K562 (cell line): ENCODE results near the gene SFN. TPM values are rescaled to one million over a fixed set of nuclear protein-coding genes. Genes with fewer than 3 reads are reported as not detected.
A peak's percentile ranks its signal among the peaks of the same experiment; 100 is the strongest.

Experiments
- BRF1 ChIP-seq: IDR thresholded peaks from 3 replicates; pipeline ENCODE4 v1.6.1; 2011; ENCODE audit warnings: borderline replicate concordance, mild to moderate bottlenecking; ENCODE audit not compliant: insufficient read length; ENCODE audit errors: extremely low read depth
- CAMTA2 ChIP-seq: fragments of 250-450 bp; sonication (Bioruptor Pico); conservative IDR thresholded peaks from 2 replicates; pipeline ENCODE4 v1.5.1; 2022
- ERF ChIP-seq: fragments of 450-650 bp; formaldehyde crosslinking; IDR thresholded peaks from 2 replicates; pipeline ENCODE4 v1.4.0; 2020; ENCODE audit warnings: mild to moderate bottlenecking, mixed read lengths
- FOXK2 ChIP-seq, 2 experiments: fragments of 450-650 bp; IDR thresholded peaks in 1 of 2; conservative IDR thresholded peaks in 1 of 2; 2 replicates each; pipeline ENCODE4 v1.6.1; 2016; ENCODE audit warnings: low read depth in 2 of 2, mild to moderate bottlenecking in 1 of 2
- KAT8 ChIP-seq: fragments of 450-650 bp; IDR thresholded peaks from 2 replicates; pipeline ENCODE4 v1.6.1; 2016; ENCODE audit warnings: low read depth, mild to moderate bottlenecking
- MCM2 ChIP-seq: fragments of 450-650 bp; IDR thresholded peaks from 2 replicates; pipeline ENCODE4 v1.6.1; 2017; ENCODE audit warnings: low read depth, mild to moderate bottlenecking
- NCOA2 ChIP-seq, 2 experiments: fragments of 450-650 bp; IDR thresholded peaks; 2 replicates each; pipeline ENCODE4 v1.6.1; 2018; ENCODE audit warnings: mild to moderate bottlenecking in 2 of 2, moderate library complexity in 1 of 2; ENCODE audit not compliant: partially characterized antibody in 2 of 2
- NONO ChIP-seq, 2 experiments: fragments of 200-400 bp in 1 of 2; fragments of 450-650 bp in 1 of 2; formaldehyde crosslinking in 1 of 2; IDR thresholded peaks; 2 replicates each; pipeline ENCODE4 v1.6.1; 2017; ENCODE audit warnings: low read depth in 2 of 2, mild to moderate bottlenecking in 2 of 2, moderate library complexity in 2 of 2, low read length in 1 of 2
- POLR3A ChIP-seq: IDR thresholded peaks from 2 replicates; pipeline ENCODE4 v1.6.1; 2011; ENCODE audit warnings: borderline replicate concordance, mild to moderate bottlenecking, moderate library complexity; ENCODE audit not compliant: insufficient read length, insufficient read depth; ENCODE audit errors: extremely low read depth
- PPARD ChIP-seq: fragments of 250-450 bp; sonication (Bioruptor Pico); IDR thresholded peaks from 2 replicates; pipeline ENCODE4 v1.8.0; 2022; ENCODE audit warnings: inconsistent platforms, mild to moderate bottlenecking, moderate library complexity
- PTBP1 ChIP-seq: fragments of 200-400 bp; formaldehyde crosslinking; IDR thresholded peaks from 2 replicates; pipeline ENCODE4 v1.6.1; 2017; ENCODE audit warnings: low read depth, low read length
- RAD21 ChIP-seq, 2 experiments: fragments of 250-450 bp in 1 of 2; fragments of 450-650 bp in 1 of 2; sonication (Bioruptor Pico) in 1 of 2; formaldehyde crosslinking in 1 of 2; IDR thresholded peaks in 1 of 2; conservative IDR thresholded peaks in 1 of 2; 2 replicates each; pipeline versions ENCODE4 v1.4.0 to v1.8.0; 2020 to 2022; ENCODE audit warnings: mild to moderate bottlenecking in 2 of 2, moderate library complexity in 1 of 2
- SOX6 ChIP-seq: fragments of 450-650 bp; IDR thresholded peaks from 2 replicates; pipeline ENCODE4 v1.6.1; 2014; ENCODE audit warnings: mild to moderate bottlenecking
- ZNF41 ChIP-seq: fragments of 250-450 bp; sonication (Bioruptor Pico); conservative IDR thresholded peaks from 2 replicates; pipeline ENCODE4 v1.4.0; 2020; ENCODE audit warnings: mild to moderate bottlenecking
- ZNF431 ChIP-seq: sonication (generic); formaldehyde crosslinking; IDR thresholded peaks from 2 replicates; pipeline ENCODE4 v1.8.0; 2022; ENCODE audit warnings: mild to moderate bottlenecking, missing genetic modification reagents
- ZSCAN32 ChIP-seq: fragments of 450-650 bp; formaldehyde crosslinking; IDR thresholded peaks from 2 replicates; pipeline ENCODE4 v1.4.0; 2020; ENCODE audit warnings: mild to moderate bottlenecking, moderate library complexity
- polyA plus RNA-seq, 8 experiments: library from polyadenylated mRNA; depleted of rRNA in 4 of 8; stranded (reverse) in 5 of 8; unstranded in 3 of 8; fragments of >200 nt; fragmentation: Nextera tagmentation in 2 of 8; fragmentation: Illumina TruSeq in 1 of 8; extraction: Ambion mirVana in 2 of 8; extraction: Trizol in 1 of 8; gene quantifications; 2 replicates each; pipeline versions ENCODE4 v1.2.1 to v1.2.3, GENCODE V29; 2011 to 2014; ENCODE audit warnings: inconsistent platforms in 1 of 8, missing spikeins in 1 of 8
- total RNA-seq, 7 experiments: library from RNA; depleted of rRNA in 6 of 7; stranded (reverse); fragments of >200 nt in 6 of 7; fragmentation: Illumina TruSeq in 2 of 7; extraction: Trizol in 2 of 7; gene quantifications; 2 replicates each; pipeline versions ENCODE4 v1.2.1 to v1.2.3, GENCODE V29; 2011 to 2021; ENCODE audit warnings: low replicate concordance in 1 of 7
- TF ChIP-seq, protein P1 (sequence below): IDR thresholded peaks from 2 replicates; pipeline ENCODE4 v1.6.1; 2014; ENCODE audit warnings: antibody characterized with exemption
- TF ChIP-seq, protein P2 (sequence below), 2 experiments: fragments of 450-650 bp; conservative IDR thresholded peaks; 2 replicates each; pipeline ENCODE4 v1.6.1; 2017; ENCODE audit warnings: mild to moderate bottlenecking in 2 of 2, moderate library complexity in 2 of 2
- TF ChIP-seq, protein P3 (sequence below): sonication (generic); formaldehyde crosslinking; IDR thresholded peaks from 2 replicates; pipeline ENCODE4 v1.4.0; 2020; ENCODE audit warnings: mild to moderate bottlenecking, missing genetic modification reagents
- TF ChIP-seq, protein P4 (sequence below): sonication (generic); formaldehyde crosslinking; IDR thresholded peaks from 2 replicates; pipeline ENCODE4 v1.8.0; 2022; ENCODE audit warnings: missing genetic modification reagents, mild to moderate bottlenecking, borderline replicate concordance

Gene SFN
- total and polyA plus RNA-seq, 9 of the 15 experiments (the other 6 are each of a cell fraction or from before 2014, with no cell fraction given) = 0.10 to 3.8 (median 2.0) TPM

DNA sequence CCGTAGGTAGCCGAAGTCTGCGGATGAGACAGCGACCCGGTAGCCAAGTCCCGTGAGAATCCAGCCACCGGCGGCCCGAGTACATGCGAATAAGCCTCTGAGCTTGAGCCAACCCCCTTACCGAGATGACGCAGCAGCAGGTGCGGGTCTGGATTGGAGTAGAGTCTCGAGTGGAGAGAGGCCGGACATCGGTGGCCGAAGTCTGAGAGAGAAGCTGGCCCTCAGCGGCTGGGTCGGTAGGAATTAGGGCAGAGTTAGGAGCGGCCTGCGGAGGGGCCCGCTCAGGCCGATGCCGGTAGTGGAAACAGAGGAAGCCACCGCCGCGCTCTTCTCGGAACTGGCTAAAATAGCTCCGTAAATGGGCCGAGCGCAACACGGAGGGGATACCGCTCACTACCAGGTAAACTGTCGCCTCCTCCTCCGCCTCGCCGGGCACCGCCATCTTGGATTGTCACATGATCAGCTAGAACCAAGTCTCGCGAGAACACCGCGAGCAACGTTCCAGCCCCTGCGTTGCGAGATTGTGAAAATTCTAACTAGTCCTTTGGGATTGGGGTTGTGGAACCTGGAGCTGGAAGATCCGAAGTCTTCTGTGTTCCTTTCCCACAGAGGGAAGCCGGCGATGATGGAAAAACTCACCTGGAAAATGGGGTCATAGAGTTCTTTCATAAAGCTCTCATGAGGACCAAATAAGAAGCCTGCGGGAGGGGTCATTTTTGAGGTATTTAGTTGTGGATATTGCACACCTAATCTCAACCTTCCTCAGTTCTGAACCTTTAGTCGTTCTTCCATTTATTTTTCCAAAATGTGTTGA, 37.3 kb downstream of the SFN start, which contains the start of gene GPATCH3 (continued):
- TF ChIP-seq RAD21 (CRISPR knock-in tag; conservative IDR thresholded peaks at IDR 0.05 in 1 of 2, IDR thresholded peaks at IDR 0.05 in 1 of 2) (no peak), ZNF431 (CRISPR knock-in tag) (no peak), NCOA2 (IDR thresholded peaks at IDR 0.05; ENCODE audit: partially characterized antibody in 2 of 2) (no peak), KAT8 (peak; percentile 93), ZNF41 (CRISPR knock-in tag) (no peak), SOX6 (no peak), MCM2 (no peak), ERF (no peak), ZSCAN32 (no peak), PPARD (CRISPR knock-in tag) (no peak), CAMTA2 (no peak), NONO (IDR thresholded peaks at IDR 0.05; ENCODE audit: low read depth in 2 of 2, low read length in 1 of 2) (peak in 1 of 2 experiments; percentile 61; a peak in 1 of 4 replicates), PTBP1 (no peak), FOXK2 (conservative IDR thresholded peaks at IDR 0.05 in 1 of 2, IDR thresholded peaks at IDR 0.05 in 1 of 2; ENCODE audit: low read depth in 2 of 2) (peak; percentile 79 to 84; a peak in 3 of 4 replicates), BRF1 (no peak), POLR3A (no peak)
- TF ChIP-seq, protein P1, sequence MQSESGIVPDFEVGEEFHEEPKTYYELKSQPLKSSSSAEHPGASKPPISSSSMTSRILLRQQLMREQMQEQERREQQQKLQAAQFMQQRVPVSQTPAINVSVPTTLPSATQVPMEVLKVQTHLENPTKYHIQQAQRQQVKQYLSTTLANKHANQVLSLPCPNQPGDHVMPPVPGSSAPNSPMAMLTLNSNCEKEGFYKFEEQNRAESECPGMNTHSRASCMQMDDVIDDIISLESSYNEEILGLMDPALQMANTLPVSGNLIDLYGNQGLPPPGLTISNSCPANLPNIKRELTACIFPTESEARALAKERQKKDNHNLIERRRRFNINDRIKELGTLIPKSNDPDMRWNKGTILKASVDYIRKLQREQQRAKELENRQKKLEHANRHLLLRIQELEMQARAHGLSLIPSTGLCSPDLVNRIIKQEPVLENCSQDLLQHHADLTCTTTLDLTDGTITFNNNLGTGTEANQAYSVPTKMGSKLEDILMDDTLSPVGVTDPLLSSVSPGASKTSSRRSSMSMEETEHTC = peak; percentile 85; the same call in 1 of the 2 replicates
- TF ChIP-seq, protein P2, sequence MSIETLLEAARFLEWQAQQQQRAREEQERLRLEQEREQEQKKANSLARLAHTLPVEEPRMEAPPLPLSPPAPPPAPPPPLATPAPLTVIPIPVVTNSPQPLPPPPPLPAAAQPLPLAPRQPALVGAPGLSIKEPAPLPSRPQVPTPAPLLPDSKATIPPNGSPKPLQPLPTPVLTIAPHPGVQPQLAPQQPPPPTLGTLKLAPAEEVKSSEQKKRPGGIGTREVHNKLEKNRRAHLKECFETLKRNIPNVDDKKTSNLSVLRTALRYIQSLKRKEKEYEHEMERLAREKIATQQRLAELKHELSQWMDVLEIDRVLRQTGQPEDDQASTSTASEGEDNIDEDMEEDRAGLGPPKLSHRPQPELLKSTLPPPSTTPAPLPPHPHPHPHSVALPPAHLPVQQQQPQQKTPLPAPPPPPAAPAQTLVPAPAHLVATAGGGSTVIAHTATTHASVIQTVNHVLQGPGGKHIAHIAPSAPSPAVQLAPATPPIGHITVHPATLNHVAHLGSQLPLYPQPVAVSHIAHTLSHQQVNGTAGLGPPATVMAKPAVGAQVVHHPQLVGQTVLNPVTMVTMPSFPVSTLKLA (conservative IDR thresholded peaks at IDR 0.05) = peak; percentile 69 to 93
- TF ChIP-seq, protein P3, sequence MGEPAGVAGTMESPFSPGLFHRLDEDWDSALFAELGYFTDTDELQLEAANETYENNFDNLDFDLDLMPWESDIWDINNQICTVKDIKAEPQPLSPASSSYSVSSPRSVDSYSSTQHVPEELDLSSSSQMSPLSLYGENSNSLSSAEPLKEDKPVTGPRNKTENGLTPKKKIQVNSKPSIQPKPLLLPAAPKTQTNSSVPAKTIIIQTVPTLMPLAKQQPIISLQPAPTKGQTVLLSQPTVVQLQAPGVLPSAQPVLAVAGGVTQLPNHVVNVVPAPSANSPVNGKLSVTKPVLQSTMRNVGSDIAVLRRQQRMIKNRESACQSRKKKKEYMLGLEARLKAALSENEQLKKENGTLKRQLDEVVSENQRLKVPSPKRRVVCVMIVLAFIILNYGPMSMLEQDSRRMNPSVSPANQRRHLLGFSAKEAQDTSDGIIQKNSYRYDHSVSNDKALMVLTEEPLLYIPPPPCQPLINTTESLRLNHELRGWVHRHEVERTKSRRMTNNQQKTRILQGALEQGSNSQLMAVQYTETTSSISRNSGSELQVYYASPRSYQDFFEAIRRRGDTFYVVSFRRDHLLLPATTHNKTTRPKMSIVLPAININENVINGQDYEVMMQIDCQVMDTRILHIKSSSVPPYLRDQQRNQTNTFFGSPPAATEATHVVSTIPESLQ (CRISPR knock-in tag) = peak; percentile 70; the same call in 1 of the 2 replicates
- TF ChIP-seq, protein P4, sequence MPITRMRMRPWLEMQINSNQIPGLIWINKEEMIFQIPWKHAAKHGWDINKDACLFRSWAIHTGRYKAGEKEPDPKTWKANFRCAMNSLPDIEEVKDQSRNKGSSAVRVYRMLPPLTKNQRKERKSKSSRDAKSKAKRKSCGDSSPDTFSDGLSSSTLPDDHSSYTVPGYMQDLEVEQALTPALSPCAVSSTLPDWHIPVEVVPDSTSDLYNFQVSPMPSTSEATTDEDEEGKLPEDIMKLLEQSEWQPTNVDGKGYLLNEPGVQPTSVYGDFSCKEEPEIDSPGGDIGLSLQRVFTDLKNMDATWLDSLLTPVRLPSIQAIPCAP (CRISPR knock-in tag) = no peak
